NCI-H146 treated with DMSO at 0.1 percent for 48 hours (cell line): ENCODE data around the gene FAM156B.
"Not testable (repeated sequence)": the region's sequence is repeated elsewhere in the genome, so short reads cannot be mapped to it uniquely, and the experiment has no call there.

Experiments
- DNase-seq: peaks from one replicate; lab custom pipeline; 2025; ENCODE audit not compliant: unreplicated experiment; lab: John Stamatoyannopoulos, UW

The FAM156B gene, protein sequence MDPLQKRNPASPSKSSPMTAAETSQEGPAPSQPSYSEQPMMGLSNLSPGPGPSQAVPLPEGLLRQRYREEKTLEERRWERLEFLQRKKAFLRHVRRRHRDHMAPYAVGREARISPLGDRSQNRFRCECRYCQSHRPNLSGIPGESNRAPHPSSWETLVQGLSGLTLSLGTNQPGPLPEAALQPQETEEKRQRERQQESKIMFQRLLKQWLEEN

GRCh38 chrX:52896855-52897709, at the start of gene FAM156B:
Gene FAM156B, plus strand, starts transcription at chrX:52897330. Its CDS starts 9,896 bp downstream, at chrX:52907226.
- not testable (repeated sequence) for DNase-seq

GRCh38 chrX:52852110-52852860, 44.8 kb upstream of the FAM156B start:
- no peak for DNase-seq

DNA sequence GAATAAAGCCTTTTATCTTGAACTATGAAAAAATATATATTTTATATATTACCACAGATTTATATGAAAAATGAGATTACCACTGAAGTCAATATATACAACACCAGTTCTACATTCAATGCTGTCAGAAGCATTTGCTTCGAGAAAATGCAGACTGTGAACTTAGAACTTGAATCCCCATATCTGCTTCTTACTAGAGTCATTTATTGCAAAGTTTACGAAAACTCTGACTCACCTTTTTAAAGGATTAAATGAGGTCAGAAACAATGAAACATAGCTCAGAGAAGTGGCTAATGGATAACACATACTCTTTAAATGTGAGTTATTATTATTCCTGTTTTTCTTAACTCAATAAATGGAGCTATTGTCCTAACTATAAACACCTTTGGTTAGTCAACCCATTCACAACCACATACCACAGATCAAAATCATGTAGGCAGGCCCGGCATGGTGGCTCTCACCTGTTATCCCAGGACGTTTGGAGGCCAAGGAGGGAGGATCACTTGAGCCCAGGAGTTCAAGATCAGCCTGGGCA, 40.1 kb upstream of the FAM156B start:
- DNase-seq, result not testable (repeated sequence)

DNA sequence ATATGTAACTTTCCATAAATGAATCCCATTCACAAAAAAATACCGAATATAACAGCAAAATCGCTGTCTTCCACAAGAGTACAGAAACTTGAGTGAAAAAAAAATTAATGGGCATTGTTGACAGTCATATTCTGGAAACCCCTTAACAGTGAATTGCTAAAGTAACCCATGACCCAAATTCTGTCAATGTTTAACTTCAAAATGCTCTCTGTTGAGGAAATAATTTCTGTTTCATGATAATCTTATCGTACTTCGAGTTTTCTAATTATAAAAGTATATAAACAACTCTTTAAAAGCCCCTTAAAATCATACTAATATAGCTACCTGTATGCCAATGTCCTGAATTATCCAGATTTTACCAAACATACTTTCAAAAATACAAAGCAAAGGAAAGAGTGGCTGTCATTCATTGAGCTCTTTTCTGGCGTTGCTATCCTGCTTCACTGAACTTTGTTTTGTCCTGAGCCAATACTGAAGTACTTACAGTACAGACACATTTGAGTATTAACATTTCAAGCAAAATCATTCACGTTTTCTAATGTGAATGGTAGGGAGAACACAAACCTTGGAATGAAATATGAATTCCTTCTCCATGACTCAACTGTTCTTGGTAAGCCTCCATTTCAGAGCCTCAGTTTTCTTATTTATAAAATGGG, 31.7 kb upstream of the FAM156B start:
- DNase-seq, result no peak

GRCh38 chrX:52867610-52868348, 29.4 kb upstream of the FAM156B start, which contains the start of gene XAGE3:
Gene XAGE3, minus strand, starts transcription at chrX:52868083. Its CDS starts 950 bp downstream, at chrX:52867133.
- DNase-seq, result no peak

- DNase-seq, result no peak
Observed at GRCh38 chrX:52870046-52870445, 27.1 kb upstream of the FAM156B start.

- not testable (repeated sequence) for DNase-seq
Observed at GRCh38 chrX:52873825-52874224, 23.3 kb upstream of the FAM156B start.

DNA sequence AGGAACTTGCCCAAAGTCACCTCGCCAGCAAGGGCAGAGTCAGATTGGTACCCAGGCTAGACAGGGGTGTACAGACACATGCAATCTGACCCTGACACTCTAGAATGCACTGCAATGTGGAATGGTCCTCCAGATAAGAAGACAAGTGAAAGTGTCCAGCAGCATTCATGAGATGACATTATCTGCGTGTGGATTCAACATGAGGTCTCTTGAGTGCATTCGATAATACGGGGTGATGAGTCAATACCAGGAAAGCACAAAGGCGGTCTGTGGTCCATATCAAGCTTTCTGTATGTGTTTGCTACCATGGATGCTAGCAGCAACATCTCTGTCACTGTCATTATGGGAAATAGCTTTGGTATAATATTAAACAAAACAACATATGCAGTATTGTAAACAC, 22.5 kb upstream of the FAM156B start:
- no peak for DNase-seq

DNA sequence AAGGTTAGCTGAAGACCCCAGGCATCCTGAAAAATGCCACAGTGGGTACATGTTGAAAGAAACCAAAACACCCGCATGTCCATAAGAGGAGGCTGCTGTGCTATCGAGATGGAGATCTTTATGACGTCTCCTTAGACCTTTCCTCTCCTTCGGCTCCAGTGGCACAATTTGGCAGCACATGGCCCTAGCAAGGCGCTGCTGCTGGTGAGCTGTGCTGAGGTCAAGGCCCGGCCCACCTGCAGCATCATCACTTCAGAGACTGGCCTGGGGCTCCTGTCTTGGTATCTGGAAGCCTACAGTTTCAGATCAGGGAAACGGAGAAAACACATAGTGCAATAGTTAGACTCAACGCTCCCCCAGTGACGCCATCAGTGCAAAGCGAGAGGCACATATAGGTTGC, 21.7 kb upstream of the FAM156B start:
- DNase-seq, result not testable (repeated sequence)

GRCh38 chrX:52876386-52876785, 20.7 kb upstream of the FAM156B start:
- DNase-seq, result not testable (repeated sequence)

- not testable (repeated sequence) for DNase-seq
Observed at GRCh38 chrX:52887459-52887858, 9.7 kb upstream of the FAM156B start.

GRCh38 chrX:52888090-52888489, 9.0 kb upstream of the FAM156B start:
- DNase-seq, result not testable (repeated sequence)

- not testable (repeated sequence) for DNase-seq
Observed at GRCh38 chrX:52896438-52896837, 692 bp upstream of the FAM156B start.

DNA sequence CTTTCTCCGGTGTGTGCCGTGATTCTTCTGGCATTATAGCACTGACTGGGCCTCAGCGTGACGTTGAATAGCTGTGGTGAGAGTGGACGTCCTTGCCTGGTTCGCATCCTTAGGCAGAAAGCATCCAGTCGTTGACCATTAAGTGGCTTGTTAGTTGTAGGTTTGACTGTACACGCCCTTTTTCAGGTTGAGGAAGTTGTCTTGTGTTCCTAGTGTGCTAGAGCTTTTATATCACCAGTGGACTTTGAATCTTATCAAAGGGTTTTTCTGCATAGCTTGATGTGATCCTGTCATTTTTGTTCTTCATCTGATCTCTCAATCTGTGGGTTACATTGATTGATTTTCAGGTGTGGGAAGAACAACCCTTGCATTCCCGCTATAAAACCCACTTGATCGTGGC, 8.4 kb downstream of the FAM156B start:
- DNase-seq, result not testable (repeated sequence)

- DNase-seq, result not testable (repeated sequence)
Observed at GRCh38 chrX:52906072-52906471, 8.9 kb downstream of the FAM156B start.

DNA sequence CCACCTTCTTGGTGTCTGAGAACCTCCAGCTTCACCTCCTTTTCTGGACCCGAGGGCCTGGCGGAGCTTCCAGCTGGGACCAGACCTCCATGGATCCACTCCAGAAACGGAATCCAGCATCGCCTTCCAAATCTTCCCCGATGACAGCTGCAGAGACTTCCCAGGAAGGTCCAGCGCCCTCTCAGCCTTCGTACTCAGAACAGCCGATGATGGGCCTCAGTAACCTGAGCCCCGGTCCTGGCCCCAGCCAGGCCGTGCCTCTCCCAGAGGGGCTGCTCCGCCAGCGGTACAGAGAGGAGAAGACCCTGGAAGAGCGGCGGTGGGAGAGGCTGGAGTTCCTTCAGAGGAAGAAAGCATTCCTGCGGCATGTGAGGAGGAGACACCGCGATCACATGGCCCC, 10.0 kb downstream of the FAM156B start:
- DNase-seq, result not testable (repeated sequence)

GRCh38 chrX:52907900-52908299, 10.8 kb downstream of the FAM156B start:
- DNase-seq, result not testable (repeated sequence)

- not testable (repeated sequence) for DNase-seq
Observed at GRCh38 chrX:52909313-52909969, 12.3 kb downstream of the FAM156B start.

- DNase-seq, result not testable (repeated sequence)
Observed at GRCh38 chrX:52913681-52914080, 16.6 kb downstream of the FAM156B start.
